ENCODE results near the gene TAGAP. TPM values are rescaled to one million over a fixed set of nuclear protein-coding genes. Genes with fewer than 3 reads are reported as not detected.

Gene TAGAP
- total RNA-seq: 1 to 10 TPM; 2.7 to 9.8 (median 4.6) TPM

- H3K9me3 ChIP-seq: no peaks in the 10 kb centered on the region
- DNase-seq (ENCODE audit: low spot score in 2 of 2): peak; percentile 59 to 80
- peak within 1 kb of the TSS in 3 of 4 donors; percentile 26 to 73 (median 58) for H3K27ac ChIP-seq
- no peaks in the 10 kb centered on the region for H3K36me3 ChIP-seq
- 40 to 47% methylated on average over 15 of the region's 15 CpGs for WGBS, 2 donors
- H3K4me3 ChIP-seq: peak within 1 kb of the TSS in 2 of 4 donors; percentile 42 to 45
- H3K4me1 ChIP-seq: peaks cover 0 to 17% (median 4%) of the 10 kb centered on the region in 4 donors
- TF ChIP-seq EP300 (IDR thresholded peaks at IDR 0.05): peak in 1 of 2 donors; percentile 84
- peak; percentile 32 to 56 for TF ChIP-seq POLR2A (IDR thresholded peaks at IDR 0.05)
- no peak for TF ChIP-seq CTCF (IDR thresholded peaks at IDR 0.05)
- no peaks in the 10 kb centered on the region for H3K27me3 ChIP-seq
Measured at GRCh38 chr6:159044899-159045727, at the start of gene TAGAP. TAGAP (minus strand) TSS chr6:159044991; CDS start chr6:159044146, 845 bp downstream.

GRCh38 chr6:159093609-159094443 is 49.0 kb upstream of the TAGAP start:
- WGBS, 2 donors: 84 to 92% methylated on average over 31 to 32 of the region's 32 CpGs

GRCh38 chr6:159092631-159093030 is 47.8 kb upstream of the TAGAP start:
- no peak for DNase-seq (ENCODE audit: low spot score in 2 of 2)
- Histone ChIP-seq H3K27me3 (no peaks in the 10 kb centered on the region), H3K4me3 (no peak overlapping the region), H3K27ac (peak overlapping the region in 3 of 4 donors; percentile 12 to 69 (median 58)), H3K9me3 (no peaks in the 10 kb centered on the region), H3K4me1 (peaks cover 0 to 10% (median 0%) of the 10 kb centered on the region in 4 donors), H3K36me3 (no peaks in the 10 kb centered on the region)
- no peak for TF ChIP-seq CTCF (IDR thresholded peaks at IDR 0.05)
- no peak for TF ChIP-seq POLR2A (IDR thresholded peaks at IDR 0.05)
- TF ChIP-seq EP300 (IDR thresholded peaks at IDR 0.05): peak; percentile 12 to 55
- WGBS, 2 donors: 39 to 46% methylated on average over 5 of the region's 5 CpGs

More at GRCh38 chr6:159093609-159094443, 49.0 kb upstream of the TAGAP start:
- no peaks in the 10 kb centered on the region for H3K27me3 ChIP-seq
- no peak for TF ChIP-seq EP300 (IDR thresholded peaks at IDR 0.05)
- TF ChIP-seq CTCF (IDR thresholded peaks at IDR 0.05): no peak
- TF ChIP-seq POLR2A (IDR thresholded peaks at IDR 0.05): no peak
- no peak for DNase-seq (ENCODE audit: low spot score in 2 of 2)
- peak overlapping the region in 2 of 4 donors; percentile 5 to 58 for H3K27ac ChIP-seq
- no peaks in the 10 kb centered on the region for H3K9me3 ChIP-seq
- peaks cover 0 to 10% (median 0%) of the 10 kb centered on the region in 4 donors for H3K4me1 ChIP-seq
- H3K36me3 ChIP-seq: no peaks in the 10 kb centered on the region
- H3K4me3 ChIP-seq: no peak overlapping the region

- no peak overlapping the region for H3K4me3 ChIP-seq
- TF ChIP-seq EP300 (IDR thresholded peaks at IDR 0.05): no peak
- no peak for TF ChIP-seq POLR2A (IDR thresholded peaks at IDR 0.05)
- no peak for TF ChIP-seq CTCF (IDR thresholded peaks at IDR 0.05)
- 74 to 77% methylated on average over 10 of the region's 10 CpGs for WGBS, 2 donors
- H3K4me1 ChIP-seq: peaks cover 0 to 10% (median 0%) of the 10 kb centered on the region in 4 donors
- H3K36me3 ChIP-seq: no peaks in the 10 kb centered on the region
- no peaks in the 10 kb centered on the region for H3K9me3 ChIP-seq
- DNase-seq (ENCODE audit: low spot score in 2 of 2): no peak
- no peaks in the 10 kb centered on the region for H3K27me3 ChIP-seq
- peak overlapping the region in 1 of 4 donors; percentile 58 for H3K27ac ChIP-seq
Measured at GRCh38 chr6:159090530-159091480, 46.0 kb upstream of the TAGAP start.
